ENCODE measurements around the gene MBLAC1.

- no peak for TF ChIP-seq CTCF (IDR thresholded peaks at IDR 0.05 in 2 of 3, conservative IDR thresholded peaks at IDR 0.05 in 1 of 3; ENCODE audit: insufficient read depth in 2 of 3, low read depth in 1 of 3, low read length in 3 of 3)
- TF ChIP-seq ATF3 (IDR thresholded peaks at IDR 0.05): no peak
- no peak for TF ChIP-seq ATF3 (CRISPR knock-in tag; conservative IDR thresholded peaks at IDR 0.05)
- TF ChIP-seq DNMT1 (IDR thresholded peaks at IDR 0.05): no peak
Observed at GRCh38 chr7:100079024-100079560, 47.7 kb upstream of the MBLAC1 start.
